Stimulated activated CD4-positive, alpha-beta T cell treated with anti-CD3 and anti-CD28 coated beads, Interleukin-2, amount 100 ng/mL, for 48 hours (primary cell): ENCODE data around the gene LAMTOR2.
A peak's percentile ranks its signal among the peaks of the same experiment; 100 is the strongest.

Experiments
- DNase-seq, 2 donors: peaks; one replicate each; pipeline ENCODE4 v3.0.0-alpha.2; 2020

Gene LAMTOR2

DNA sequence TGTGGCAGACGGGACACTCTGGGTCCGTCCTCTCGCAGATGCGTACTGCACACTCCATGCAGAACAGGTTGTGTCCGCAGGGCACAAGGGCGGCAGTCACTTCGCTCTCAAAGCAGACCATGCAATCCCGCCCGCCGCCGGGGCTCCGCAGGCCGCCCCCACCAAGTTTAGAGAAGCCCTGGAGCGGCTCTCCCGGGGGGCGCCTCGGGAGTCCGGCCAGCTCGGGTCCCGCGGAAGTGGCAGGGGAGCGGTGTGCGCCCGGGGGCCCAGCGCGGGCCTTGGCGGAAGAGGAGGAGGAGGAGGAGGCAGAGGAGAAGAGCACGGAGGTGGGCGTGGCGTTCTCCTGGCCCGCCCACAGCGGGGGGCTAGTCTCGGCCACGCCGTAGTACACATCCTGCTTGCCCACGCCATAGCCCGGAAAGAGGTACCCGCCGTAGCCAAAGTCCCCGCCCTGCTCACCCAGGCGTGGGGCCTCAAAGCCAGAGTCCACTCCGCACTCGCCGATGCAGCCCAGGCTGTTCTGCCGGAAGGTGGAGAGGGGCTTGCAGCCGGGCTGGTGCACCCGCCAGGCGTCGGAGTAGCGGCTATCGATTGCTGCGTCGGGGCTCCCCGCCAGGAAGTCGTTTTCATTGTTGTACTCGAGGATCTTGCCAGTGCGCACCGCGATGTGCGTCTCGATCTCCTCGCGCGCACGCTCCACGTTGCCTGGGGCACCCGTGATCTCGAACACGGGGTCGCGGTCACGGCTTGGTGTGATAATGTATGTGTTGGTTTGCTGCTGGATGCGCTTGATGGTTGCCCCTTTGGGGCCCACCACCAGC, 22.2 kb downstream of the LAMTOR2 start:
- DNase-seq = no peak

DNA sequence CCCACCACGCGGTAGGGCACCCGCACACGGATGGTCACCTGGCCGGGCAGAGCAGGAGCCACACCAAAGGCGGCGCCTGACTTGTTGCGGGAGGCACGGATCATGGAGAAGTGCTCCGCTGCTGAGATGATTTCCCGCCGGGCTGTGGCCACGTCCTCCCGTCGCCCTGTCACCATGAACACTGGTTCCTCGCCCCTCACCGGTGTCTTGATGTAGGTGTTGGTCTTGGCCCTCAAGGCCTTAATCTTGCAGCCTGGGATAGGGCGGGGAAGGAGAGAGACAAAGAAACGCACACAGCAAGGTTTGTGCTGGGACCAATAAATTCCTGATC, 22.8 kb downstream of the LAMTOR2 start:
- DNase-seq = no peak

DNA sequence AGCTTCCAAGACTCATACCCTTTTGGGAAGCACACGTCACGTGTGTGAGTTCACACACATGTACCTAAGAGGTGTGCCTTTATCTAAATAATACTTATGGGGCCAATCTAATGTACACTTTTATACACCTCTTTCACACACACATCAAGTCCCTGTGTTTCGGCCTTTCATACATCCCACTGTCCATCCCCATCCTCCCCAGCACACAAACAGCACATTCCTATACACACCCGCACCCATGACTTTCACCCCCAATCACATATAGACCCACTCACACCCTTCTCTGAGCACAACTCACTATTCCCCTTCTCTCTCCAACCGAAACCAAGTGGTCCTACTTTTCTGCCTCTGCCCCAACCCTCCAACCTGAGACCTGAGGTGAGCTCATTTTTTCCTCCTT, 24.1 kb downstream of the LAMTOR2 start:
- no peak for DNase-seq

DNA sequence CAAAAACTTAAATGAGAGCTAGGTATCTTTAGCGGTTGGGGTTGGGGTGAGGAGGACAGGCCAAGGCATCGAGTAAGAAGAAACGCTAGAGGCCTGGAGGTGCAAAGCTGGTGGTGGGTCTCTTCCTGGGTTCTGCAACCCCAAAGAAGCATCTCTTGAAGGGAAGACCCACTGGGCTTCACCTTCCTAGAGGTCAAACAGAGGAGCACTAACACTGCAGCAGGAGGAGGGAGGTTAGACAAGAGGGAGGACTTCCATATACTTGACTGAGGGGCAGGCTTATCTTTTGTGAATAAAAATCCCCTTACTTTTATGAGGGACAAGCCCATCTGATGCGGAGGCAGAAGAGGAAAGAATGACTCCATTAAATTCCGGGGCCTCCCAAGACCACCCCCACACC, 25.2 kb downstream of the LAMTOR2 start:
- no peak for DNase-seq

DNA sequence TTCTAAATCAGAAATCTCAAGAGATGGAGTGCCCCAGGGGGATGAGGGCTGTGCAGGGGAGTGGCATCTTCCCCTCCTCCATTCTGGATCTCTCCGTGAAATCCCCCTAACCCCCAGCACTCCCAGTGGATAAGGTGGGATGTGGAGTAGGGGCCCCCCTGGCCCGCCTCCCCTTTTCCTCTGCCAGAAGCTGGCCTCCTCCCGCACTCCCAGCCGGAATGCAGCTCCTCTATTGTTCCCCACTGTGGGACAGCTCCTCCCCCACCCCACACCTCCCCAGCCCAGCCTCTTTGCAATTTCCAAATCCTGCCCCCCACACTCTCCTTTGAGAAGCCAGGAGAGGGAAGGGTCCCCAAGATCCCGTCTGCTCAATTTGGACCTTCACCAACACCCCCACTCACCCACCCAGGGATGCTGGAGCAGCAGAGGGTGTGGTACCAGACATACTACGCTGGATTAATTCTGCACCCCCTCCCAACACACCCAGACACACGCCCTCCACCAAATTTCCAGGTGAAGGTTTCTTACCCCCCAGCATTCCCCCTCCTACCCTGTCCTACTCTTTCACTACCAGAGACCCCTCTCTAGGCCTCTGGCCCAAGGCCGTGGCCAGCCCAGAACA, 25.8 kb downstream of the LAMTOR2 start:
- DNase-seq = no peak

DNA sequence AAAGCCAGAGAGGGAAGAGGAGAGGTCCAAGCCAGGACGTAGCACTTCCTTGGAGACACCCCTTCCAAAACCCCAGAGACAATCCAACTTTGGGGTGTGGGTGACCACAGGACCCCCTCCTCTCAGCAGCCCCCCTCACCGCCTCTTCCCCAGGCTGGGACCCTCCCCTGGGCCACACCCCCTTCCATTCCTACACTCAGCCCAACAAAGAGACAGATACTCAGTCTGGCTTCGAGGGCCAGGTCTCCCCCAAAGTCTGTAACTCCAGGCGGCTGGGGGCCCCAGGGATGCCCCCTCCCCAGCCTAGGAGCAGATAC, 26.2 kb downstream of the LAMTOR2 start:
- DNase-seq = no peak

DNA sequence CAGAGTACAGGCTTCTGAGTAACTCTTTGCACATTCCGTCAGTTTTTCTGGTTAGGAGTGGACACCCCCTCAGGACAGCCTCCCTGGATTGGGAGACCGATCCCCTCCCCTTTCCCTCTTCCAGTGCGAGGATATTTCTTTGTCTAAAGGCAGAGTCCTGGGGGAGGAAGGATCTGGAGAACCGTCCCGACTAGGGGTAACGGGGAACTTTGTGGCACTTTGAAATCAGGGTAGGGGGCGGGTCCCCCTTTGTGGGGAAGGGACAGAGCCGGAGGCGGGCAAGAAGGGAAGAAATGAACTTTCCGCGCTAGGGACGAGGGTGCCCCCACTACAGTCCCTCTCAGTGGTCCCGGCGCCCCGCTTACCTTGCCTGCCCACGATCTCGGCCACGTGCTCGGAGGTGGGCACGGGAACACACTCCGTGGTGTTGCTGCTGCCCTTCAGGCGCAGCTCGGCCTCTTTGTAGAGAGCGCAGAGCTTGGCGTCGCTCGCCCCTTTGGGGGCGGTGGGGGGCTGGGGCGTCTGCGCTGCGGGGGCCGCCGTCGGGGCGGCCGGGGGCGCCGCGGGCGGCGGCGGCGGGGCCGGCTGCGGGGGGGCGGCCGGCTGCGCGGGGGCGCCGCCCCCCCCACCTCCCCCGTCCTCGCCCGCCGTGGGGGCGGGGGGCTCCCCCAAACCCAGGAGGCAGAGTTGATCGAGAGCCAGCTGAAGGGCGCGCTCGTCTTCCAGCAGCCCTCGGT, 26.8 kb downstream of the LAMTOR2 start:
- no peak for DNase-seq

DNA sequence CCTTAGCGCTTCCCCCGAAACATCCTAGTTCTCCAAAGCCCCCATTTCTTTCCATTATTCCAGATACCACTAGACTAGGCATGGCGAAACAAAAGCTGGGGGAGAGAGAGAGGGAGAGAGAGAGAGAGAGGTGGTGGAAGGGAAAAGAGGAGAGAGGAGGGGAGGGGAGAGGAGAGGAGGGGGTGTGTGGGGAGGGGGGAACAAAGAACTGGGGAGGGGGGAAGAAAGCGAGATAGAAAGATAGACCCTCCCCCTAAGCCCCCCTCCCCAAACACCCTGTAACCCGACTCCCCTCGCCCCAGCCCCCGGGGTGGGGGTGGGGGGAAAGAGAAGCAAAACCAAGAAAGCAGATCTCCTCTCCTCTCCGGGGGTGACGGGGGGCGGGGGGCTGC, 27.3 kb downstream of the LAMTOR2 start:
- DNase-seq = no peak

DNA sequence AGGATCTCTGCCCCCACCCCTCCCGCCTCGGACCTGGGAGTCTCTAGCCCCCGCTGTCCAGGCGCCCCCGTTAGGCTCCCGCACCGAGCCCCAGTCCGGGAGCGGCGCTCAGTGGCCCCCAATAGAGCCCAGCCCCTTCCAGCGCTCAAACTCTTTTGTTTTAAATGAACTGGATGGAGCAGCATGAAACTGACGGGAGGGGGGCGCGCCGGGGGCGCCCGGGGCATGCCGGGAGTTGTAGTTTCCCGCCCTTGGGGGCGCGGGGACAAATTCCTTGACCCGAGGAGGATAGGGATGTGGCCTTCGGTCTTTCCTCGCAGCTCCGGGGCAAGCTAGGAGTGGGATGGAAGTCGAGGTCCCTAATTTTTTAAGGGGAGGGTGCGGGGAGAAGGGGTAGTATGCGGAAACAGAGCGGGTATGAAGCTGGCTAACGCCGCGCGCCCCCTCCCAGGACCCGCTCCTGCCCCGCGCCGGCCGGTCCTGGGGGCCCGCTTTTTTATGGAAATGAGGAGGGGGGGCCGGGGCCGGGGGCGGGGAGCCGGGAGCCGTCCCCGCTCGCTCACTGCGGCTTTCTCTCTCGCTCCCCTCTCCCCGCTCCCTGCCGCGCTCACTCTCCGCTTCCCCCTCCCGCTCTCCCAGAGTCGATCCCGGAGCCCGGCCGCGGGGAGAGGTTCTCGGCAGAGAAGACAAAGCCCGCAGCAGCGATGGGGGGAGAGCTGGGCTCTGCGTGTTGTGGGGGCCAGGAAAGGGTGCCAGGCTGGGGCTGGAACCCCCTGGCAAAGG, 27.9 kb downstream of the LAMTOR2 start, which contains the start of gene MEX3A:
TSS of gene MEX3A (minus strand) at position 157 of the 783 bp plus-strand sequence. CDS start 467 bp downstream, outside the sequence.
- DNase-seq = no peak

DNA sequence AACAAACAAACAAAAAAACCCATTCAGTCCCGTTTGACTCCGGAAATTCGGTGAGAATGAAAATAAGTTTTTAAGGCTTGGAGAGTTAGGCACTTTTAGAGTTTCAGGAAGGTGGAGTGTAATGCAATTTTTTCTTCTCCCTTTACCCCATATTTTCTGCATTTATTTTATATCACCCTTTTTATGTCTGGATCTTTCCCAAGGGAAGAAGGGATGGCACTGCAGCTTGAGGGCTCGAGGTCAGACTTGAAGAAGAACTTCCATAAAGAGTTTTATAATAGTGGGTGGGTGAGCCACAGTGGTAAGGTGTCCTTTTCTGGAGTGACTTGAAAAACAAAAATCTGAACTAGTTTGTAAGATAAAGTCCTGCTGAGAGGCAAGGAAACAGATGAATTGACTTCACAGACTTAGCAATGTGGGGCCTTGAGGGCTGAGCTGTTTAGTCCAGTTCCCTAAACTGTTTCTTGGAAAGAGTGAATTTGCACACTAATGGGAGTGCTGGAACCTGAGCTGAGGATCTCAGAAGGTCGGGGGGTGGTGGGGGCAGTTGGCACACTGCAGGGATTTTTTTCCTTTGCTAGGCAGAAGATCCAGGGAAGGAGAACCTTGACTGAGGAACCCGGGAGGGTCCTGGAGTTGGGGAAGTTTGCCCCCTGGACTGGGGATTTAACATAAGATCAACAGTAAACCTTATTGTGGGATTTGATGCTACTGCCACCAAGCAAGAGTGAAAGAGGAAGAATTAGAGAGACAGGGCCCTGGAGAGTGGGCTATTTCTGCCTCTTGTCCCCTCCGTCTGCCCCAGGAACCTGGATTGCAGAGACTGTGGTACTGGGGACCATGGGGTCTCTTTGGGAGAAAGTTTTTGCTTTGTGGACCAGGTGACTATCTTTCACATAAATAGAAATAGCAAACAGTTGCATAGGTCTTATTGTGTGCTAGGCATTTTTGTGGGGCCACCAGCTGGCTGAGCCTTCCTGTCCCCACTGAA, 29.5 kb downstream of the LAMTOR2 start:
- DNase-seq = no peak

DNA sequence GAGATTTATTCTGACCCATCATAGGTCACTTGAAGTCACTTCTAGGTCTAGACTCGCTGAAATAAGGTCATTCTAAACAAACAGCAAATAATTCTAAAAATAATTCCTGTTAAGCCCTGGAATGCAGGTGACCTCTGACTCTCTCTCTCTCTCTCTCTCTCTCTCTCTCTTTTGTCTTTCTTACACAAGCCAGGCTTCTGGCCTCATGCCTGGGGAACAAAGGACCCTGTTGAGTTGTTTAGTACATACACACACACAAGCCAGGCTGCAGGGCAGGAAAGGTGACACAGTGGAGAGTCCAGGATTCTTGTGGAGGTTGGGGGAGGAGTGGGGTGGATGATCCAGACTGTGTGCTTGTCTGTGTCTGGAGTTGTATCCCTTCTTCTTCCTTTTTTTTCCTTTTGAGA, 31.7 kb downstream of the LAMTOR2 start:
- DNase-seq = no peak

DNA sequence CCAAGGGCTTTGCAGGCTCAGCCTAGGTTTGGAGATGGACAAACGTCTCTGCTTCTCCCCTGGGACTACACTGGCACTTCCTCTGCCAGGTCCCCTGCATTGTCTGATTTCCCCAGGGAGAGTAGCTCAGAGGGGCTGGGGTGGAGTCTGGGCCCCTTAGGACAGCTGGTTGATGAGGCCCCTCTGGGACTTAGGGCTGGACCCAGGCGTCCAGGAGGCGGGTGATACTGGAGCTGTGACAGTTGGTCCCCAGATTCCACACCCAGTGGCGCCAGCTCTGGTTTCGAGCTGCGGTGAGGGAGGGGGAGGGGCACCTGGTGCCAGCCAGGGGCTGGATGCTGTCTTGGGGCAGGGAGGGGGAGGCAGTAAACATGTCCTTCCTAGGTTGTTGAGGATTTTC, 35.1 kb downstream of the LAMTOR2 start:
- no peak for DNase-seq

DNA sequence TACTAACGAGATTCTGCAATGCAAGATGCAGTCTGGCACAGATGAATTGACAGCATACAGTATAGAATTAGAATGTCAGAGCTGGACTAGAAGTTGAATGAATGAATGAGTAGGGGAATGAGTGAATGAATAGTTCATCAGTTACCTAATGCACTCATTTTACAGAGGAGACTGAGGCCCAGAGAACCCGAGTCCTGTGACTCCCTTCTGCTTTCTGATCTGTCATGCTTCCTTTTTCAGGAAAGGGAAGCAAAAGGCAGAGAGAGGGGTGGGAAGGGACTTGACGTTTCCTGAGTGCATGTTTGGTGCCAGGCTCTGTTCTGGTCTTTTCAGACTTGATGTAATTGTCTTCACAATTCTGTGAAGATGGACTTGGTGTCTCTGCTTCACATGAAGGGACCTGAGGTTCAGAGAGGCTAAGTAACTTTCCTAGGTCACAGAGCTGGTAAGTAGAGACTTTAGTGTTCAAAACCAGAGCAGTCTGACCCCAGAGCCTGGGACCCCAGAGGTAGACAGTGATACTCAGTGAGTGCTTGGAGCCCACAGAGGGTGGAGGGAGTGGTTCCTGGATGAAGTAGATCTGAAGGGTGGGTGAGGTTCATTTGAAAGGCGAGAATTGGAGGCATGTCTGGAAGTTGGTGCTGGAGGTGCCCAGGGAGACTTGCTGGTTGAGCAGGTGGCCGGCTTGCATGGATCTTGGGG, 35.7 kb downstream of the LAMTOR2 start:
- no peak for DNase-seq

DNA sequence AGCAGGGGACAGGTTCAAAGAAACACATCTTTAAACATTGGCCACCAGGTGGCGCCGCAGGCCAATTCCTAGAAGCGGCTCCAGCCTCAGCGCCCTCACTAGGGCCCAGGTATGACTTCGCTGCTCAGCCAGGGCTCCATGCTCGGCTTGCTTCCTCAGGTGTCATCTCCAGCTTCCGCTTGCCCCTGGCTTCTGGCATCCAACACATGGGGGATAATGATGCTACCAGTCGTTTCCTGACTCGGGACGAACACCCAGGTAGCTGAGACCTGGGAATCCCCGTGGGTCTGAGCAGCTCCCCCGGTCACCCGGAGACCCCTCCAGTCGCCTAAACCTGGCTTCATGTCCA, 36.2 kb downstream of the LAMTOR2 start:
- DNase-seq = peak; percentile 94

DNA sequence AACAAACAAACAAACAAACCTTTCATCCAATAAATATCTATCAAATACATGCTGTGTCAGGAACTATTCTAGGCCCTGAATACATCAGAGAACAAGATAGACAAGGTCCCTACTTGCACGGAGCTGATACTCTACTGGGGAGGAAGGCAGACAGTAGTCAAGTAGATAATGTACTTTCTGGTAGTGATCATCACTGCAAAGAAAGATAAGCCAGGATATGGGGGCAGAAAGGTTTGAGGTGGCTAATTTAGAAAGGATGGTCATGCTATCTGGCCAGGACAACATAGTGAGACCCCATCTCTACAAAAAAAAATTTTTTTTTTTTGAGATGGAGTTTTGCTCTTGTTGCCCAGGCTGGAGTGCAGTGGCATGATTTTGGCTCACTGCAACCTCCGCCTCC, 37.0 kb downstream of the LAMTOR2 start:
- DNase-seq = no peak

DNA sequence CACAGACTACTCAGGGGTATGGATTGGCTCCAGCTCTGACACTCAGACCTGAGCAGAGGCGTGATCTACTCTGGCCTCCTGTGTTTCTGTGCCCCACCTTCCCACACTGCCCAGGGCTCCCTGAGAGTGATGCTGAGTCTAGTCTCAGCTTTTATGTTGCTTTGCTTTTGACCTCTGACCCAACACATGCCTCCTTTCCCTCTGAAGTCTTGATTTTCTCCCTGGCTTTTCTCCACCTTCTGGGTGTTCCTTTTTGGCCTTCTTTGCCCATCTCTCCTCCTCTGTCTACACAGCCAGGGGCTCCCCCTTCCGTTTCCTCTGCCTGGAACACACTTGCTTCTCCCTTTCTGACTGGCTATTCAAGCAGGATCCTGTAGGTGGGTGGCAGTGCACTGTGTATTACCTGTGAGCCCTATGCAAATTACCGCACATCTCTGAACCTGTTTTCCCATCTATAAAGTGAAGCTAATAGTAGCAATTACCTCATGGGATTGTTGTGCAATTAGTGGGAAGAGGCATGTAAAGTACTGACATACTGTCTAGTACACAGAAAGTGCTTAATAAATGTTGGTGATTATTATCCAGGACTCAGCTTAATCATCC, 41.4 kb downstream of the LAMTOR2 start:
- DNase-seq = no peak

DNA sequence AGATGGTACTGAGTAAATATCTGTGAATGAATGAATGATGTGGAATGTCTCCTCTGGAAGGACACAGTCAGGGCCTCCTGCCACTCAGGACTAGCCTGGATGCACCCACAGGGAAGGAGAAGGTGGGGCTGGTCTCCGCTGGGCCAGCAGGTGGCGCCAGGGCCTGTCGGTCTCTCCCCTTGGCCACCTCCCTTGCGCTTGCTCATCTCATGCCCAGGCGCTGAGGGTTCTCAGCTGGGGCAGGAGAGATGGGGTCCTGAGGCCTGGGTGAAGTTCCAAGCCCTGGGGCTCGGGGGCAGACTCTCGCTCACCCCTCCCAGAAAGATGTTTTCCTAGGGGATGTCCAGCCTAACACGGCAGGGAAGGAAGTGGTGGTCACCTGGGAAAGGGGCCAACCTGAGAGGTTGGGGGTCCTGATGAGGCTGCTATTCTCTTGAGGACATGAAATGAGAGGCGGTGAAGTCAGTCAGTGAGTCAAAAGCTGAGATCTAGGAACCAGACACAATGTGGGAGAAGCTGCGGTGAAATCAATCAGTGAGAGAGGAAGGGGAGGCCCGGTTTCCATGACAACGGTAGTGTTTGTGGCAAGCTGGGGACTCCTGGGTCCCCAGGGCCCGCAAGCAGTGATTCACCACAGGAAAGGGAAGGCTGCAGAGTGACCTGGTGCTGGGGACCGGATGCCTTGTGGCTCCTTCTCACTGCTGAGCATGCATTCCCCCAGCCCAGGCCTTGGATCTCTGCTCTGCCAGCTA, 42.2 kb downstream of the LAMTOR2 start:
- DNase-seq = peak; percentile 89 to 90

DNA sequence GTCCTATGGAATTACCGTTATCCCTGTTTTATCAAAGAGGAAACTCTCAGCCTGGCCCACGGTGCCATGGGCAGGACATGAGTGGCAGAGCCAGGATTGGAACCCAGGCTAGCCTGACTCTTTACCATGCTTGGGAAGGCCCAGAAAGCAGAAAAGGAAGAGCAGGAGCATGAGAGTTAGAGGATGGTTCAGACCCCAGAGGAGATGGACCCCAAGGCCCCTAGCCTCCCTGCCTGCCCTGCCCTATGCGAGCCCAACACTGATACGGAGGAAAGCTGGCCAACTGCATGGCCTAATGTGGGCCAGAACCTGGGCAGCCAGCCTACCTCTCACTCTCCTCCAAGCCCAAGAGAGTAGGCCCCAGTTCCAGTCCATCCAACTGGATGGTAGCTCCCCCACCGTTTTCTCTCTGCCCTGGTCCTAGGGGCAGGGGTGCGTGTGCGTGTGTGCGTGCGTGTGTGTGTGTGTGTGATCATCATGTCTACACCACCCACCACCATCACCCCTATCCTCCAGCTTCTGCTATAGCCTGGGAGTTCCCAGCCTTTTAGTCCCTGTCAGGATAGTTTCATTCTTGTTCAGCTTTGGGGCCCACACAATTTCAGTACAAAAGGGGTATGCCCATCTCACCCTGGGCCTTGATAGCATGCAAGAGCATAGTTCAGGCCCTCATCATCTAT, 43.1 kb downstream of the LAMTOR2 start:
- no peak for DNase-seq

DNA sequence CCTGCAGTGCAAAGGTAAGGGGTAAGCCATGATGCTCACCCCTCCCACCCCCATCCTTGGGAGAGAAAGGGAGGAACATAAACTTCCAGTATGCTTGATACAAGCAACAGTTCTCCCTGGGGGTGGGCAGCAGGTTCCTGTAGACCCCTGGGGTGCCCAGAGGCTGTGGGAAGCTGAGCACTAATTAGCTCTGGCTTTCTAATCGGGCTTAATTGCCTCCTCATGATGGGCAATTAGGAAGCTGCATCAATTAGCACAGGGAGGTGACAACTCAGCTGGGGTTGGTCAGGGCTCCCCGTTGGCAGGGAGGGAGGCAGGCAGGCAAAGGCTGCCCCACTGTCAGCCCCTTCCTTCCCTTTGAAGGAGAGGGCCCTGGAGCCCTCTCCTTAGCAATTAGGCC, 44.2 kb downstream of the LAMTOR2 start:
- DNase-seq = no peak

DNA sequence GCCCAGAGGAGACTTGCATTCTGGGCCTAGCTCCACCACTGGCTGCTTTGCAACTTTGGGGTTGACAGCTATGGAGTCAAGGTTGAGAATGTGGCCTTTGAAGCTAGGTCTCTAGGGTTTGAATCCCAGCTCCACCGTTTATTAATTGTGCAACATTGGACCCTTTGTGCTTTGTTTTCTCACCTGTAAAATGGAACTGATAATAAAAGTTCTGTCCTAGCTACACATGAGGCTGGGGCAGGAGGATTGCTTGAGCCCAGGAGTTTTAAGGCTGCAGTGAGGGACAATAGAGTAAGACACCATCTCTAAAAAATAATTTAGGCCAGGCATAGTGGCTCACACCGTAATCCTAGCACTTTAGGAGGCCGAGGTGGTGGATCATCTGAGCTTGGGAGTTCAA, 44.7 kb downstream of the LAMTOR2 start:
- no peak for DNase-seq
